NCI-H2171 (cell line): ENCODE data around the gene ECSIT.
"Not testable (repeated sequence)": the region's sequence is repeated elsewhere in the genome, so short reads cannot be mapped to it uniquely, and the experiment has no call there.

Experiments used
- DNase-seq: peaks from one replicate; lab custom pipeline; 2025; lab: John Stamatoyannopoulos, UW

The ECSIT gene

GRCh38 chr19:11478167-11479089 is 50.5 kb downstream of the ECSIT start:
- DNase-seq, result no peak

GRCh38 chr19:11475861-11476260 is 53.1 kb downstream of the ECSIT start:
- no peak for DNase-seq

- DNase-seq, result not testable (repeated sequence)
These were observed 53.6 kb downstream of the ECSIT start for GRCh38 chr19:11475343-11475742.

GRCh38 chr19:11473725-11474124 is 55.2 kb downstream of the ECSIT start:
- no peak for DNase-seq

- DNase-seq, result not testable (repeated sequence)
These were observed 60.6 kb downstream of the ECSIT start for GRCh38 chr19:11468266-11468845.

GRCh38 chr19:11465600-11465999 is 63.3 kb downstream of the ECSIT start:
- DNase-seq, result no peak

- DNase-seq, result no peak
These were observed 64.3 kb downstream of the ECSIT start for GRCh38 chr19:11464333-11465265.

GRCh38 chr19:11463391-11463790 is 65.5 kb downstream of the ECSIT start:
- DNase-seq, result no peak

- DNase-seq, result no peak
These were observed 67.5 kb downstream of the ECSIT start for GRCh38 chr19:11461453-11461852.

- no peak for DNase-seq
These were observed 68.7 kb downstream of the ECSIT start for GRCh38 chr19:11460207-11460606.

GRCh38 chr19:11458912-11459311 is 70.0 kb downstream of the ECSIT start:
- not testable (repeated sequence) for DNase-seq

GRCh38 chr19:11458236-11458900 is 70.6 kb downstream of the ECSIT start:
- DNase-seq, result no peak

- DNase-seq, result no peak
These were observed 71.1 kb downstream of the ECSIT start for GRCh38 chr19:11457831-11458230.

GRCh38 chr19:11457115-11457514 is 71.8 kb downstream of the ECSIT start:
- no peak for DNase-seq

- no peak for DNase-seq
These were observed 72.3 kb downstream of the ECSIT start for GRCh38 chr19:11456659-11457058.
